IMR-90 (cell line): ENCODE data around the gene ITPRIP. TPM values are rescaled to one million over a fixed set of nuclear protein-coding genes. Genes with fewer than 3 reads are reported as not detected.

Experiments
- ATAC-seq: fragments of 200-7000 bp; cut with Tn5 transposase; 2 replicates; pipeline ENCODE4 v1.9.1; 2020; ENCODE audit warnings: low read depth, mild to moderate bottlenecking, moderate library complexity
- BruUV-seq: library from RNA; stranded (reverse); fragments of 400-500 nt; replicated peaks from 2 replicates; lab custom pipeline; 2021; lab: Mats Ljungman, UMichigan
- CTCF ChIA-PET: fragments of 300-600 bp; formaldehyde crosslinking; extraction: SDS; loops from one replicate; lab custom pipeline; 2021; ENCODE audit warnings: antibody characterized with exemption; lab: Yijun Ruan, JAX
- POLR2A ChIA-PET: fragments of 300-600 bp; sonication (Branson Sonifier 250); formaldehyde crosslinking; loops from one replicate; lab custom pipeline; 2022; ENCODE audit warnings: antibody characterized with exemption; ENCODE audit not compliant: unreplicated experiment; lab: Charles Lee
- DNase-seq: peaks from one replicate; pipeline ENCODE4 v3.0.0; 2013
- H2AFZ ChIP-seq: replicated peaks from 2 replicates; pipeline ENCODE3; 2013; ENCODE audit warnings: low read length, mild to moderate bottlenecking; ENCODE audit not compliant: poor library complexity
- H2AK5ac ChIP-seq: 2 replicates; pipeline ENCODE4 v1.6.1; 2013; ENCODE audit warnings: low read depth, low read length, inconsistent platforms
- H2AK9ac ChIP-seq: replicated peaks from 2 replicates; pipeline ENCODE3; 2013; ENCODE audit warnings: mild to moderate bottlenecking, low read depth, low read length, moderate library complexity; ENCODE audit not compliant: poor library complexity
- H2BK120ac ChIP-seq: 2 replicates; pipeline ENCODE4 v1.6.1; 2013; ENCODE audit warnings: low read depth, low read length, inconsistent platforms
- H2BK15ac ChIP-seq: 3 replicates; pipeline ENCODE4 v1.6.1; 2013; ENCODE audit warnings: low read depth, low read length, inconsistent platforms
- H2BK20ac ChIP-seq: 2 replicates; pipeline ENCODE4 v1.6.1; 2013; ENCODE audit warnings: low read depth, mild to moderate bottlenecking, inconsistent platforms, low read length, moderate library complexity
- H2BK5ac ChIP-seq: 2 replicates; pipeline ENCODE4 v1.6.1; 2013; ENCODE audit warnings: mild to moderate bottlenecking, low read depth, low read length, inconsistent platforms; ENCODE audit not compliant: poor library complexity, severe bottlenecking
- H3K14ac ChIP-seq: replicated peaks from 2 replicates; pipeline ENCODE4 v1.6.1; 2013; ENCODE audit warnings: low read depth, low read length, inconsistent platforms
- H3K18ac ChIP-seq: 2 replicates; pipeline ENCODE4 v1.6.1; 2013; ENCODE audit warnings: low read depth, low read length, control low read depth
- H3K23ac ChIP-seq: 2 replicates; pipeline ENCODE4 v1.6.1; 2013; ENCODE audit warnings: low read depth, low read length, inconsistent platforms
- H3K27ac ChIP-seq: 2 replicates; pipeline ENCODE4 v1.5.1; 2013; ENCODE audit warnings: mild to moderate bottlenecking, control low read depth, low read length; ENCODE audit not compliant: insufficient read depth
- H3K27me3 ChIP-seq: 2 replicates; pipeline ENCODE4 v1.6.1; 2013; ENCODE audit warnings: low read length; ENCODE audit not compliant: control insufficient read depth, insufficient read depth
- H3K36me3 ChIP-seq: 2 replicates; pipeline ENCODE4 v1.6.1; 2013; ENCODE audit warnings: low read length, mixed read lengths; ENCODE audit not compliant: control insufficient read depth, insufficient read depth
- H3K4ac ChIP-seq: 2 replicates; pipeline ENCODE4 v1.6.1; 2013; ENCODE audit warnings: low read depth, low read length, inconsistent platforms
- H3K4me1 ChIP-seq: 2 replicates; pipeline ENCODE4 v1.6.1; 2013; ENCODE audit warnings: low read length, mixed read lengths; ENCODE audit not compliant: control insufficient read depth, insufficient read depth
- H3K4me2 ChIP-seq: 2 replicates; pipeline ENCODE4 v1.6.1; 2013; ENCODE audit warnings: low read depth, mild to moderate bottlenecking, control low read depth, low read length, moderate library complexity
- H3K4me3 ChIP-seq: 2 replicates; pipeline ENCODE4 v1.5.1; 2013; ENCODE audit warnings: low read depth, mild to moderate bottlenecking, control low read depth, low read length, moderate library complexity; ENCODE audit not compliant: insufficient read depth
- H3K56ac ChIP-seq: 2 replicates; pipeline ENCODE4 v1.6.1; 2013; ENCODE audit warnings: low read length, inconsistent platforms; ENCODE audit not compliant: insufficient read depth; ENCODE audit errors: extremely low read depth
- H3K79me1 ChIP-seq, 2 experiments: 2 replicates each; pipeline ENCODE4 v1.6.1; 2013; ENCODE audit warnings: low read length in 2 of 2, inconsistent platforms in 1 of 2, low read depth in 1 of 2
- H3K9ac ChIP-seq: 2 replicates; pipeline ENCODE4 v1.6.1; 2013; ENCODE audit warnings: low read depth, low read length, control low read depth
- H3K9me1 ChIP-seq: 2 replicates; pipeline ENCODE4 v1.6.1; 2013; ENCODE audit warnings: low read length, inconsistent platforms; ENCODE audit not compliant: insufficient read depth
- H3K9me3 ChIP-seq: 2 replicates; pipeline ENCODE4 v1.6.1; 2013; ENCODE audit warnings: low read length; ENCODE audit not compliant: control insufficient read depth, insufficient read depth
- H4K20me1 ChIP-seq: 2 replicates; pipeline ENCODE4 v1.6.1; 2013; ENCODE audit warnings: low read length, inconsistent platforms; ENCODE audit not compliant: insufficient read depth
- H4K5ac ChIP-seq: 2 replicates; pipeline ENCODE4 v1.6.1; 2013; ENCODE audit warnings: mild to moderate bottlenecking, low read depth, low read length, control low read depth
- H4K8ac ChIP-seq, 2 experiments: 2 replicates each; pipeline ENCODE4 v1.6.1; 2013; ENCODE audit warnings: low read depth in 2 of 2, low read length in 2 of 2, control low read depth in 1 of 2, inconsistent platforms in 1 of 2
- H4K91ac ChIP-seq: 2 replicates; pipeline ENCODE4 v1.6.1; 2013; ENCODE audit warnings: low read depth, low read length, inconsistent platforms; ENCODE audit not compliant: insufficient read depth
- CEBPB ChIP-seq: IDR thresholded peaks from 2 replicates; pipeline ENCODE4 v1.6.1; 2012; ENCODE audit warnings: low read depth, low read length, improper control_type of control experiment
- FOS ChIP-seq: fragments of 150-350 bp; IDR thresholded peaks from 2 replicates; pipeline ENCODE4 v1.6.1; 2016; ENCODE audit warnings: low read depth, low read length
- RAD21 ChIP-seq: IDR thresholded peaks from 2 replicates; pipeline ENCODE4 v1.6.1; 2012; ENCODE audit warnings: low read length, improper control_type of control experiment
- whole genome bisulfite sequencing, 2 experiments: methylation state at CpG; one replicate each; pipeline versions ENCODE4 v1.1.5 to v1.1.7; 2013; ENCODE audit warnings: missing lambda C conversion rate in 2 of 2; ENCODE audit not compliant: insufficient read length in 1 of 2; ENCODE audit errors: extremely low coverage in 2 of 2; 5-methylcytosine and 5-hydroxymethylcytosine counted together
- dilution Hi-C: fragments of 300-500 bp; cut with HindIII; formaldehyde crosslinking; loops from one replicate; pipeline ENCODE4 v1.14.3; 2018; ENCODE audit warnings: low sequenced_read_pairs; ENCODE audit not compliant: unreplicated experiment
- in situ Hi-C: fragments of 300-500 bp; cut with MboI; formaldehyde crosslinking; loops from 3 replicates; pipeline ENCODE4 v1.14.3; 2019; ENCODE audit warnings: low sequenced_read_pairs, inconsistent platforms, mixed read lengths
- intact Hi-C: fragments of 100-400 bp; cut with micrococcal nuclease; formaldehyde crosslinking; loops from 2 replicates; pipeline ENCODE4 v1.10.0; 2022
- polyA plus RNA-seq, 3 experiments: library from polyadenylated mRNA; depleted of rRNA; stranded (reverse); fragments of >200 nt; gene quantifications; 2 replicates each; pipeline ENCODE4 v1.2.3, GENCODE V29; 2012; ENCODE audit warnings: low replicate concordance in 1 of 3
- total RNA-seq: library from RNA; depleted of rRNA; stranded (reverse); fragments of >200 nt; gene quantifications from 2 replicates; pipeline ENCODE4 v1.2.3, GENCODE V29; 2012

The ITPRIP gene
- total and polyA plus RNA-seq, 2 of the 4 experiments (the other 2 are of a cell fraction), result 7.5 to 31.9 TPM

DNA sequence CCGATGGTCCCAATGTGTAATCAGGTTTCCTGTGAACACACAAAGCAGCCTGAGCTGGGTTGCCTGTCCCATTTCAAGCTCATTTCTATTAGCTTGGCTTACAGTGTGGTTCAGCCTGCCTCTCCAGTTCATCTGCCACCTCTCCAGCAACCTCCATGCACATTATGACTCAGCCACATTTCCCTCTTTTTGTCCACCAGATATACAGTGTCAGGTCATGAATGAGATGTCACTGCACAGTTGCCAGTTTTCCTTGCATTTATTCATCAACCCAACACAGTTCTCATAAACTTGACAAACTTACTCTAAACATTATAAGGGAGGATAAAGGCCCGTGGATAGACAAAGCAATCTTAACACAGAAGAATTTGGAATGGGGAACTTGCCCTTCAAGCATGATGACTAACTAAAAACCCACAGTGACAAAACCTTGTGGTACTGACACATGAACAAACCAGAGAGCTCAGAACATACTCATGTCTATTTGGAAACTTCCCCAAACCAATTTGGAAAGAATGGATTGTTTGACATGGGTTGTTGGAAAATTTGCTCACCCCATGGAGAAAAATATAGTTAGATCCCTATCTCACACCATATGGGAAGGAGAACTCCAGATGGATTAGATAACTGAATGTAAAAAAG is 12.9 kb upstream of the ITPRIP start:
- Histone ChIP-seq H4K5ac (no peak overlapping the region), H3K4me3 (no peak overlapping the region), H3K27ac (no peak overlapping the region), H3K4me2 (no peak overlapping the region), H3K36me3 (no peaks in the 10 kb centered on the region), H2BK120ac (peak overlapping the region; percentile 36; the same call in 1 of the 2 replicates), H4K8ac (no peak overlapping the region), H3K4me1 (peaks cover 7% of the 10 kb centered on the region; the same call in 1 of the 2 replicates), H2AFZ (peak overlapping the region; percentile 35), H3K9me3 (no peaks in the 10 kb centered on the region), H3K18ac (no peak overlapping the region), H3K79me1 (no peaks in the 10 kb centered on the region; a peak in 1 of 4 replicates), H3K56ac (no peak overlapping the region), H3K9me1 (peaks cover 5% of the 10 kb centered on the region; the same call in 1 of the 2 replicates), H3K4ac (0 out of 2 replicates have a peak overlapping the region, but pooled peaks have one; percentile 21), H2AK5ac (0 out of 2 replicates have a peak overlapping the region, but pooled peaks have one; percentile 13), H3K9ac (no peak overlapping the region), H3K14ac (no peak overlapping the region), H2BK20ac (no peak overlapping the region), H3K23ac (no peak overlapping the region), H2AK9ac (no peak overlapping the region), H4K20me1 (no peaks in the 10 kb centered on the region), H3K27me3 (peaks cover 3% of the 10 kb centered on the region; the same call in 1 of the 2 replicates), H2BK15ac (no peak overlapping the region), H2BK5ac (peak overlapping the region; percentile 28), H4K91ac (no peak overlapping the region)
- DNase-seq (peak; percentile 75), ATAC-seq (no peak; the same call in 1 of the 2 replicates)
- ChIA-PET CTCF (interaction anchor here (0.8 to 2.1 kb wide), 7 partner anchors 46 to 77 kb away, joined by 3 to 17 read pairs (median 6); no protein-coding TSS in a partner anchor), POLR2A (no interaction called here)
- TF ChIP-seq RAD21, result no peak
- 0 out of 2 replicates have a peak, but pooled peaks have one; percentile 4 for TF ChIP-seq CEBPB
- peak; percentile 23; the same call in 1 of the 2 replicates for TF ChIP-seq FOS
- in situ Hi-C loops, result no loop called here
- BruUV-seq, result no TSS peak
- intact Hi-C loops, result loop anchor here (5.0 kb wide), 2 partner anchors 229 to 464 kb away; partner anchors contain the start of gene SFR1
- WGBS, 2 experiments, result no CpG with 5 or more reads among the region's 2 CpGs
- dilution Hi-C loops, result no loop called here
